Endothelial cell of umbilical vein (primary cell): ENCODE results near the gene DGKA.

Experiments
- POLR2A ChIP-seq: IDR thresholded peaks from 2 replicates; pipeline ENCODE4 v1.6.1; 2012; ENCODE audit warnings: low read depth, mild to moderate bottlenecking, control low read depth, low read length
- POLR2AphosphoS5 ChIP-seq: IDR thresholded peaks from 2 replicates; pipeline ENCODE4 v1.6.1; 2012; ENCODE audit warnings: low read depth, mild to moderate bottlenecking, control low read depth, low read length, moderate library complexity; ENCODE audit not compliant: insufficient read depth
- TF ChIP-seq, protein P1 (sequence below), 2 donors: IDR thresholded peaks; 1 replicate in 1 of 2; 2 replicates in 1 of 2; pipeline ENCODE4 v1.5.1; 2011; ENCODE audit warnings: low read length in 2 of 2, mild to moderate bottlenecking in 2 of 2, moderate library complexity in 2 of 2, control low read depth in 1 of 2, inconsistent platforms in 1 of 2, low read depth in 1 of 2; ENCODE audit not compliant: insufficient read depth in 1 of 2; ENCODE audit errors: extremely low read depth in 1 of 2
- TF ChIP-seq, protein P2 (sequence below): IDR thresholded peaks from 2 replicates; pipeline ENCODE4 v1.6.1; 2011; ENCODE audit not compliant: insufficient read depth, insufficient read length

- TF ChIP-seq, protein P1, sequence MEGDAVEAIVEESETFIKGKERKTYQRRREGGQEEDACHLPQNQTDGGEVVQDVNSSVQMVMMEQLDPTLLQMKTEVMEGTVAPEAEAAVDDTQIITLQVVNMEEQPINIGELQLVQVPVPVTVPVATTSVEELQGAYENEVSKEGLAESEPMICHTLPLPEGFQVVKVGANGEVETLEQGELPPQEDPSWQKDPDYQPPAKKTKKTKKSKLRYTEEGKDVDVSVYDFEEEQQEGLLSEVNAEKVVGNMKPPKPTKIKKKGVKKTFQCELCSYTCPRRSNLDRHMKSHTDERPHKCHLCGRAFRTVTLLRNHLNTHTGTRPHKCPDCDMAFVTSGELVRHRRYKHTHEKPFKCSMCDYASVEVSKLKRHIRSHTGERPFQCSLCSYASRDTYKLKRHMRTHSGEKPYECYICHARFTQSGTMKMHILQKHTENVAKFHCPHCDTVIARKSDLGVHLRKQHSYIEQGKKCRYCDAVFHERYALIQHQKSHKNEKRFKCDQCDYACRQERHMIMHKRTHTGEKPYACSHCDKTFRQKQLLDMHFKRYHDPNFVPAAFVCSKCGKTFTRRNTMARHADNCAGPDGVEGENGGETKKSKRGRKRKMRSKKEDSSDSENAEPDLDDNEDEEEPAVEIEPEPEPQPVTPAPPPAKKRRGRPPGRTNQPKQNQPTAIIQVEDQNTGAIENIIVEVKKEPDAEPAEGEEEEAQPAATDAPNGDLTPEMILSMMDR (IDR thresholded peaks at IDR 0.05; ENCODE audit: extremely low read depth in 1 of 2, insufficient read depth in 1 of 2, low read depth in 1 of 2, low read length in 2 of 2), result no peak
- TF ChIP-seq, protein P2, sequence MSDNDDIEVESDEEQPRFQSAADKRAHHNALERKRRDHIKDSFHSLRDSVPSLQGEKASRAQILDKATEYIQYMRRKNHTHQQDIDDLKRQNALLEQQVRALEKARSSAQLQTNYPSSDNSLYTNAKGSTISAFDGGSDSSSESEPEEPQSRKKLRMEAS, result no peak
- TF ChIP-seq POLR2A (no peak), POLR2AphosphoS5 (no peak)
Measured at GRCh38 chr12:55925371-55925770, 5.6 kb upstream of the DGKA start.
